Fibroblast of the aortic adventitia (primary cell): Measurements from ENCODE around the gene SQSTM1. TPM values are rescaled to one million over a fixed set of nuclear protein-coding genes. Genes with fewer than 3 reads are reported as not detected.

Source experiments
- DNase-seq: peaks from one replicate; pipeline ENCODE4 v3.0.0-alpha.2; 2010; ENCODE audit warnings: low read depth
- H3K4me3 ChIP-seq: 2 replicates; pipeline ENCODE4 v1.5.1; 2011; ENCODE audit warnings: low read depth, mild to moderate bottlenecking, control low read depth, low read length, moderate library complexity
- CTCF ChIP-seq: IDR thresholded peaks from 2 replicates; pipeline ENCODE4 v1.5.1; 2011; ENCODE audit warnings: mild to moderate bottlenecking, low read length, control low read depth, inconsistent platforms; ENCODE audit not compliant: insufficient read depth
- total RNA-seq: library from RNA; depleted of rRNA; stranded (reverse); fragments of >200 nt; gene quantifications from 2 replicates; pipeline ENCODE4 v1.2.3, GENCODE V29; 2012; ENCODE audit warnings: low replicate concordance

SQSTM1 gene
- total RNA-seq, 1 donor, result 596 TPM

GRCh38 chr5:179802950-179803562 lies 17.6 kb upstream of the SQSTM1 start:
- no peak for DNase-seq
- no peak overlapping the region for H3K4me3 ChIP-seq
- TF ChIP-seq CTCF, result no peak

- no peak for TF ChIP-seq CTCF
- peak overlapping the region; percentile 82 for H3K4me3 ChIP-seq
- no peak for DNase-seq
Measured at GRCh38 chr5:179803651-179804554, 16.8 kb upstream of the SQSTM1 start.

GRCh38 chr5:179804555-179804947 lies 16.2 kb upstream of the SQSTM1 start:
- no peak for TF ChIP-seq CTCF
- peak overlapping the region; percentile 82 for H3K4me3 ChIP-seq
- DNase-seq, result no peak

GRCh38 chr5:179805070-179805528 lies 15.6 kb upstream of the SQSTM1 start:
- H3K4me3 ChIP-seq, result peak overlapping the region; percentile 82
- no peak for TF ChIP-seq CTCF
- DNase-seq, result no peak

GRCh38 chr5:179805529-179806249 lies 15.0 kb upstream of the SQSTM1 start:
- DNase-seq, result no peak
- TF ChIP-seq CTCF, result no peak
- peak overlapping the region; percentile 82 for H3K4me3 ChIP-seq

GRCh38 chr5:179806250-179807048 lies 14.3 kb upstream of the SQSTM1 start, which contains the start of gene MGAT4B:
Gene MGAT4B, minus strand, starts transcription at chr5:179806866. Its CDS starts 283 bp downstream, at chr5:179806583.
- DNase-seq, result peak; percentile 61
- TF ChIP-seq CTCF, result no peak
- H3K4me3 ChIP-seq, result peak within 1 kb of the TSS; percentile 82
